CD4-positive, alpha-beta T cell (primary cell): ENCODE results near the gene SGTB. TPM values are rescaled to one million over a fixed set of nuclear protein-coding genes. Genes with fewer than 3 reads are reported as not detected.

ENCODE experiments used
- ATAC-seq: fragments of 200-7000 bp; cut with Tn5 transposase; one replicate; pipeline ENCODE4 v1.10.0; 2022; ENCODE audit warnings: mild to moderate bottlenecking; ENCODE audit not compliant: poor library complexity
- CTCF ChIA-PET: fragments of 350-600 bp; sonication (Branson Sonifier 250); formaldehyde crosslinking; loops from one replicate; lab custom pipeline; 2021; ENCODE audit warnings: antibody characterized with exemption, inconsistent platforms; lab: Charles Lee
- POLR2A ChIA-PET: fragments of 350-600 bp; sonication (Branson Sonifier 250); formaldehyde crosslinking; loops from one replicate; lab custom pipeline; 2021; ENCODE audit warnings: antibody characterized with exemption, inconsistent platforms; lab: Charles Lee
- DNase-seq, 14 experiments: peaks; one replicate each; pipeline ENCODE4 v3.0.0-alpha.2; 2013 to 2020; ENCODE audit warnings: mixed read lengths in 2 of 14
- H3K27ac ChIP-seq, 2 donors: one replicate each; pipeline versions ENCODE4 v1.5.1 to v1.7.0; 2013; ENCODE audit warnings: low read length in 2 of 2, low read depth in 1 of 2, mild to moderate bottlenecking in 1 of 2
- H3K27me3 ChIP-seq, 2 experiments: 1 replicate in 1 of 2; 2 replicates in 1 of 2; pipeline versions ENCODE4 v1.6.1 to v1.7.0; 2013; ENCODE audit warnings: low read length in 2 of 2, control low read depth in 1 of 2, mild to moderate bottlenecking in 1 of 2, moderate library complexity in 1 of 2; ENCODE audit not compliant: insufficient read depth in 2 of 2, control insufficient read depth in 1 of 2
- H3K36me3 ChIP-seq: one replicate; pipeline ENCODE4 v1.6.1; 2013; ENCODE audit warnings: low read length, control low read depth; ENCODE audit not compliant: insufficient read depth
- H3K4me1 ChIP-seq: one replicate; pipeline ENCODE4 v1.6.1; 2013; ENCODE audit warnings: low read length, control low read depth; ENCODE audit not compliant: insufficient read depth
- H3K4me3 ChIP-seq: one replicate; pipeline ENCODE4 v1.5.1; 2013; ENCODE audit warnings: mild to moderate bottlenecking, low read length, moderate library complexity
- H3K9me3 ChIP-seq, 2 experiments: 1 replicate in 1 of 2; 2 replicates in 1 of 2; pipeline versions ENCODE4 v1.6.1 to v1.7.0; 2013; ENCODE audit warnings: low read length in 2 of 2, mild to moderate bottlenecking in 2 of 2, control low read depth in 1 of 2, moderate library complexity in 1 of 2; ENCODE audit not compliant: control insufficient read depth in 1 of 2, insufficient read depth in 1 of 2
- H3K27ac Mint-ChIP-seq: one replicate; pipeline ENCODE4 v1.8.0; 2020; ENCODE audit warnings: mixed read lengths
- H3K27me3 Mint-ChIP-seq: one replicate; pipeline ENCODE4 v1.8.0; 2021; ENCODE audit warnings: mixed read lengths
- H3K36me3 Mint-ChIP-seq: one replicate; pipeline ENCODE4 v1.8.0; 2021; ENCODE audit warnings: low read depth, mixed read lengths
- H3K4me1 Mint-ChIP-seq: one replicate; pipeline ENCODE4 v1.8.0; 2021; ENCODE audit warnings: low read depth, mixed read lengths
- H3K4me3 Mint-ChIP-seq: one replicate; pipeline ENCODE4 v1.8.0; 2020; ENCODE audit warnings: mild to moderate bottlenecking, mixed read lengths
- H3K9me3 Mint-ChIP-seq: one replicate; pipeline ENCODE4 v1.8.0; 2020; ENCODE audit warnings: mixed read lengths
- intact Hi-C, 2 experiments: fragments of 100-400 bp; cut with DNase I in 1 of 2; cut with micrococcal nuclease in 1 of 2; formaldehyde crosslinking; loops; one replicate each; pipeline versions ENCODE4 v1.15.1 to v1.9.0; 2023 to 2025; cut with DNase I, micrococcal nuclease
- total RNA-seq, 174 experiments: library from RNA in 2 of 174; stranded (reverse) in 2 of 174; gene quantifications; one replicate each; pipeline ENCODE4 v1.2.3 and lab custom pipeline; 2021 to 2026
- TF ChIP-seq, protein P1 (sequence below): fragments of 200-600 bp; IDR thresholded peaks from one replicate; pipeline ENCODE4 v1.8.0; 2022; ENCODE audit warnings: antibody characterized with exemption, mild to moderate bottlenecking

SGTB gene
- total RNA-seq, 2 experiments from 2014 or later: 84.2 to 93.7 TPM

DNA sequence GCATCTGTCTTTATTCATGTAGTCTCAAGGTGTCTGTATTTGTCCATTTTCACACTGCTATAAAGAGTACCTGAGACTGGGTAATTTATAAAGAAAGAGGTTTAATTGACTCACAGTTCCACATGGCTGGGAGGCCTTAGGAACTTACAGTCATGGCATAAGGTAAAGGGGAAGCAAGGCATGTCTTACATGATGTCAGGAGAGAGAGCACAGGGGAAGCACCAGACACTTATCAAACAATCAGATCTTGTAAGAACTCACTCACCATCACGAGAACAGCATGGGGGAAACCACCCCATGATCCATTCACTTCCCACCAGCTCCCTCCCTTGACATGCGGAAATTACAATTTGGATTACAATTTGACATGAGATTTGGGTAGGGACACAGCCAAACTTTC, 44.3 kb upstream of the SGTB start:
- Mint-ChIP-seq H3K27me3 (no peaks in the 10 kb centered on the region), H3K36me3 (no peaks in the 10 kb centered on the region), H3K4me1 (no peaks in the 10 kb centered on the region), H3K4me3 (no peak overlapping the region), H3K27ac (no peak overlapping the region), H3K9me3 (no peaks in the 10 kb centered on the region)
- H3K9me3 ChIP-seq: no peaks in the 10 kb centered on the region
- H3K27me3 ChIP-seq: no peaks in the 10 kb centered on the region
- H3K27ac ChIP-seq: no peak overlapping the region
- ATAC-seq: no peak
- H3K4me1 ChIP-seq: peaks cover 3% of the 10 kb centered on the region
- no peaks in the 10 kb centered on the region for H3K36me3 ChIP-seq
- ChIA-PET POLR2A (no interaction called here), CTCF (no interaction called here)
- no peak overlapping the region for H3K4me3 ChIP-seq
- intact Hi-C loops: loop anchor here in 1 of 2 experiments (10.0 kb wide), 1 partner anchor 539 kb away; no protein-coding TSS in a partner anchor
- TF ChIP-seq, protein P1, sequence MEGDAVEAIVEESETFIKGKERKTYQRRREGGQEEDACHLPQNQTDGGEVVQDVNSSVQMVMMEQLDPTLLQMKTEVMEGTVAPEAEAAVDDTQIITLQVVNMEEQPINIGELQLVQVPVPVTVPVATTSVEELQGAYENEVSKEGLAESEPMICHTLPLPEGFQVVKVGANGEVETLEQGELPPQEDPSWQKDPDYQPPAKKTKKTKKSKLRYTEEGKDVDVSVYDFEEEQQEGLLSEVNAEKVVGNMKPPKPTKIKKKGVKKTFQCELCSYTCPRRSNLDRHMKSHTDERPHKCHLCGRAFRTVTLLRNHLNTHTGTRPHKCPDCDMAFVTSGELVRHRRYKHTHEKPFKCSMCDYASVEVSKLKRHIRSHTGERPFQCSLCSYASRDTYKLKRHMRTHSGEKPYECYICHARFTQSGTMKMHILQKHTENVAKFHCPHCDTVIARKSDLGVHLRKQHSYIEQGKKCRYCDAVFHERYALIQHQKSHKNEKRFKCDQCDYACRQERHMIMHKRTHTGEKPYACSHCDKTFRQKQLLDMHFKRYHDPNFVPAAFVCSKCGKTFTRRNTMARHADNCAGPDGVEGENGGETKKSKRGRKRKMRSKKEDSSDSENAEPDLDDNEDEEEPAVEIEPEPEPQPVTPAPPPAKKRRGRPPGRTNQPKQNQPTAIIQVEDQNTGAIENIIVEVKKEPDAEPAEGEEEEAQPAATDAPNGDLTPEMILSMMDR: no peak
- DNase-seq: no peak

DNA sequence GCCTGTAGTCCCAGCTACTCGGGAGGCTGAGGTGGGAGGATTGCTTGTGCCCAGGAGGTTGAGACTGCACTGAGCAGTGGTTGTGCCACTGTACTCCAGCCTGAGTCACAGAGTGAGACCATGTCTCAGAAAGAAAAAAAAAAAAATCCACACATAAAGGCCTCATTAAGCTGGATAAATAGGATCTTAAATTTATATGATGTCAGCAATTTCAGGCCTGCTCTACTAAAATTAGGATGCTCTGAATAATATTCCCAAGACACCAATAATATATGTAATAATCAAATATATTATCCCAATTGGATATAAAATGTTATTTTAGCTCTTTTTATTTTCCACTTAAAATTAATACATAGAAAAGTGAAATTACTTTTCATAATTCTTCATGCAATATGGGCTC, 43.7 kb upstream of the SGTB start:
- no peak for DNase-seq
- Histone ChIP-seq H3K27me3 (no peaks in the 10 kb centered on the region), H3K4me1 (peaks cover 8% of the 10 kb centered on the region), H3K27ac (no peak overlapping the region), H3K36me3 (no peaks in the 10 kb centered on the region), H3K9me3 (no peaks in the 10 kb centered on the region), H3K4me3 (no peak overlapping the region)
- H3K27me3 Mint-ChIP-seq: no peaks in the 10 kb centered on the region
- H3K4me1 Mint-ChIP-seq: peaks cover 6% of the 10 kb centered on the region
- no peak overlapping the region for H3K4me3 Mint-ChIP-seq
- ChIA-PET POLR2A (interaction anchor here (0.6 kb wide), 1 partner anchor 159 kb away, joined by 3 read pairs; no protein-coding TSS in a partner anchor), CTCF (no interaction called here)
- H3K9me3 Mint-ChIP-seq: no peaks in the 10 kb centered on the region
- H3K27ac Mint-ChIP-seq: no peak overlapping the region
- TF ChIP-seq, protein P1: no peak
- no peaks in the 10 kb centered on the region for H3K36me3 Mint-ChIP-seq
- no peak for ATAC-seq
- intact Hi-C loops: loop anchor here in 1 of 2 experiments (10.0 kb wide), 1 partner anchor 539 kb away; no protein-coding TSS in a partner anchor

DNA sequence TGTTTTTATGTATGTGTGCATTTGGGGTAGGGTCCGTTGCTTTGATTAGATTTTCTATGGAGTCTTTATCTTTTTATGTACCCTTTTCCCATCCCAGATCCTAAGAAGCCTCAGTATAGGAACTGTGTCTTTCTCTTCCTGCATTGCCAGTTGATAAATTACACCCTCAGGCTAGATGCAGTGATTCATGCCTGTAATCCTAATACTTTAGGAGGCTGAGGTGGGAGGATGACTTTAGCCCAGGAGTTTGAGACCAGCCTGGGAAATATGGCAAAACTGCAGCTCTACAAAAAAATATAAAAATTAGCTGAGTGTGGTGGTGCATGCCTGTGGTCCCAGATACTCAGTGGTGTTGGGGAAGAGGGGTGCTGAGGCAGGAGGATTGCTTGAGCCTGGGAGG, 40.3 kb upstream of the SGTB start:
- H3K4me3 ChIP-seq: no peak overlapping the region
- Mint-ChIP-seq H3K27ac (no peak overlapping the region), H3K4me3 (no peak overlapping the region), H3K36me3 (no peaks in the 10 kb centered on the region), H3K9me3 (no peaks in the 10 kb centered on the region), H3K4me1 (peaks cover 6% of the 10 kb centered on the region), H3K27me3 (no peaks in the 10 kb centered on the region)
- no peak overlapping the region for H3K27ac ChIP-seq
- no peak for DNase-seq
- TF ChIP-seq, protein P1: no peak
- CTCF ChIA-PET: interaction anchor here (0.5 to 1.8 kb wide), 3 partner anchors 9 to 942 kb away, joined by 3 to 4 read pairs (median 3); no protein-coding TSS in a partner anchor
- no peaks in the 10 kb centered on the region for H3K9me3 ChIP-seq
- POLR2A ChIA-PET: interaction anchor here (1.6 to 4.0 kb wide), 2 partner anchors 40 to 164 kb away, joined by 8 to 31 read pairs; partner anchors contain the start of genes ERBIN and NLN
- H3K36me3 ChIP-seq: no peaks in the 10 kb centered on the region
- H3K4me1 ChIP-seq: peaks cover 12% of the 10 kb centered on the region
- intact Hi-C loops: loop anchor here (2.0 to 10.0 kb wide), 6 partner anchors 255 to 543 kb away; no protein-coding TSS in a partner anchor
- ATAC-seq: no peak
- H3K27me3 ChIP-seq: no peaks in the 10 kb centered on the region
